ENCODE results near the gene RILPL1. TPM values are rescaled to one million over a fixed set of nuclear protein-coding genes. Genes with fewer than 3 reads are reported as not detected.
"Not testable (repeated sequence)": the region's sequence is repeated elsewhere in the genome, so short reads cannot be mapped to it uniquely, and the experiment has no call there.

RILPL1 gene
- total and polyA plus RNA-seq, 2 donors, result 6.7 to 26.2 TPM

DNA sequence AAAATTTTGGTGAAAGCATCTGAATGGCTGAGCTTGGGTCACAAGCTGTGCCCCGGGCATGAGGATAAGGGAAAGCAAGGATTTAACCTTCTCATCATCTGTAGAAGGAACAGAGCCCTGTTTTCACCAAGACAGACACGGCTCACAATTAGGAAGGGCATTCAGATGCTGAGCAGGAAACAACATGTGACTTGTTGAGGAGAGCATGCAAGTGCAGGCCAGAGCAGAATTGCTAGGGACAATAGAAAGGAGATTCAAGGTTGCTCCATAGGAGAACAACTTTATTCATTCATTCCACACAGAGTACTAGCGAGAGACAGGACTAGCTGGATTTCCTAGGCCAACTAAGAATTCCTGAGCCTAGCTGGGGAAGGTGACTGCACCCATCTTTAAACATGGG lies 14.6 kb upstream of the RILPL1 start:
- DNase-seq (ENCODE audit: extremely low spot score), result no peak
- 60% methylated on average over 3 of the region's 3 CpGs for WGBS

DNA sequence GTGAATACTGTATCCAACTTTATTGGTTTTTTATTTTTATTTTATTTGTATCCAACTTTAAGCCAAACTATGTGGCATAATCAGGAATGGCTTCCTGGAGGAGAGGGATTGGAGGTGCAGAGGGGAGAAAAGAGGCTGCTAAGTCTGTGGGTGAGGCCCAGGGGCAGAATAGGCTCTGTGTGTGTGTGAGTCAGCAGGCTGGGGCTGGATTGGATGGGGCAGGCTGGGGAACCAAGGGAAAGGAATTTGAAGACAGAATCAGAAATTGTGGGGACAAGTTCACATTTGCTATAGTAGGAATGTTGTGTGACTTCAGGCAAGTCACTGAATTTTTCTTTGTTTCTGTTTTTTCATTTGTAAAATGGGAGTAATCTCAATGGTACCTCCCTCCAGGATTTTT lies 12.8 kb upstream of the RILPL1 start:
- no peak overlapping the region for H3K27ac ChIP-seq (ENCODE audit: low read depth)

More for the DNA sequence above, 14.6 kb upstream of the RILPL1 start:
- Histone ChIP-seq H3K36me3 (ENCODE audit: insufficient read depth) (no peaks in the 10 kb centered on the region), H3K27ac (ENCODE audit: low read depth) (no peak overlapping the region), H3K4me1 (ENCODE audit: insufficient read depth) (no peaks in the 10 kb centered on the region), H3K4me3 (ENCODE audit: low read depth, low read length) (no peak overlapping the region)

DNA sequence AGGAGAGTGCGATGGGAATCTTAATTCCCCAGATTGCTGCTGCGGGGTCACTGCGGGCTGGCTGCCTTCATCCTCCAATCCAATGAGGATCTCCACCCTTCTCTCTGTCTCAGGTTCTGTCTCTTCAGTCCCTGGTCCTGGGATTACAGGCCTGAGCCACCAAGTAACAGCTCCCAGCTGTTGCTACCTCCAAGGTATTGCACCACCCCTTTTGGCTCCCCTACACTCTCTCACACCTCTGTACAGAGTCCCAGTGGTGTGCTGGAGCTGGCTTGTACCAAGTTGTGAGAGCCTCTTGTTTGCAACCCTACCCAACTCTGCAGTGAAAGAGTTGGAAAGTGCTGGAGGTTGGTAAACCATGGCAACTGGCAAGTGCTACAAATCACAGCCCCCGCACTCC lies 10.0 kb upstream of the RILPL1 start:
- no peaks in the 10 kb centered on the region for H3K36me3 ChIP-seq (ENCODE audit: insufficient read depth)
- H3K27ac ChIP-seq (ENCODE audit: low read depth), result no peak overlapping the region
- H3K4me3 ChIP-seq (ENCODE audit: low read depth, low read length), result no peak overlapping the region
- no peak for DNase-seq (ENCODE audit: extremely low spot score)
- WGBS, result 81% methylated on average over 4 of the region's 4 CpGs
- H3K4me1 ChIP-seq (ENCODE audit: insufficient read depth), result no peaks in the 10 kb centered on the region

More for the DNA sequence above, 12.8 kb upstream of the RILPL1 start:
- no peaks in the 10 kb centered on the region for H3K36me3 ChIP-seq (ENCODE audit: insufficient read depth)
- DNase-seq (ENCODE audit: extremely low spot score), result no peak
- H3K4me3 ChIP-seq (ENCODE audit: low read depth, low read length), result no peak overlapping the region
- no peaks in the 10 kb centered on the region for H3K4me1 ChIP-seq (ENCODE audit: insufficient read depth)

DNA sequence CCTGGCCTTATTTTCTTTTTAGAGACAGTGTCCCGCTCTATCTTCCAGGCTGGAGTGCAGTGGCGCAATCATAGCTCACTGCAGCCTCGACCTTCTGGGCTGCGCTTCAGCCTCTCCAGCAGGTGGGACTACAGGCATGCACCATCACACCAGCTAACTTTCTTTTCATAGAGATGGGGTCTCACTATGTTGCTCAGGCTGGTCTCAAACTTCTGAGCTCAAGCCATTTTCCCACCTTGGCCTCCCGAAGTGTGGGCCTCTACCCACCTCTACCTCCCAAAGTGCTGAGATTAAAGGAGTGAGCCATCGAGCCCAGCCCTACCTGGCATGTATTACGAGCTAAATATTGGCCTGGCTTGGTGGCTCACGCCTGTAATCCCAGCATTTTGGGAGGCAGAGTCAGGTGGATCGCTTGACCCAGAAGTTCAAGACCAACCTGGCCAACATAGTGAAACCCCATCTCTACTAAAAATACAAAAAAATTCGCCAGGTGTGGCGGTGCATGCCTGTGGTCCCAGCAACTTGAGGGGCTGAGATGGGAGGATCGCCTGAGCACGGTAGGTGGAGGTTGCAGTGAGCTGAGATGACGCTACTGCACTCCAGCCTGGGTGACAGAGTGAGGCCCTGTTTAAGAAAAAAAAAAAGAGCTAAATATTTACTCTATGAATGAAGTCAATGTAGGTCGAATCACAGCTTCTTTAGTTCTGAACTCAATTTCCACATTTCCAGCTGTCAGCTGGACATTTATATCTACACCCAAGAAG lies 7.6 kb upstream of the RILPL1 start:
- Histone ChIP-seq H3K4me1 (ENCODE audit: insufficient read depth) (no peaks in the 10 kb centered on the region), H3K27ac (ENCODE audit: low read depth) (no peak overlapping the region), H3K4me3 (ENCODE audit: low read depth, low read length) (no peak overlapping the region), H3K36me3 (ENCODE audit: insufficient read depth) (no peaks in the 10 kb centered on the region)
- WGBS, result 88% methylated on average over 15 of the region's 15 CpGs
- no peak for DNase-seq (ENCODE audit: extremely low spot score)

DNA sequence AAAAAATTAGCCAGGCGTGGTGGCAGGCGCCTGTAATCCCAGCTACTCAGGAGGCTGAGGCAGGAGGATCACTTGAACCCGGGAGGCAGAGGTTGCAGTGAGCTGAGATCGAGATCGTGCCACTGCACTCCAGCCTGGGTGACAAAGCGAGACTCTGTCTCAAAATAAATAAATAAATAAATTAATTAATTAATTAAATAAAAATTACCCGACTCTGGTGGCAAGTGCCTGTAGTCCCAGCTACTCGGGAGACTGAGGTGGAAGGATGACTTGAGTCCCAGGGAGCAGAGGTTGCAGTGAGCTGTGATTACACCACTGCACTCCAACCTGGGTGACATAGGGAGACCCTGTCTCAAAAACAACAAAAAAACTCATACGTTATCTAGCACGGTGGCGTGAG lies 2.4 kb upstream of the RILPL1 start:
- H3K4me1 ChIP-seq (ENCODE audit: insufficient read depth); H3K4me3 ChIP-seq (ENCODE audit: low read depth, low read length); H3K27ac ChIP-seq (ENCODE audit: low read depth); DNase-seq (ENCODE audit: extremely low spot score); H3K36me3 ChIP-seq (ENCODE audit: insufficient read depth): not testable (repeated sequence)
- WGBS, result 76% methylated on average over 11 of the region's 11 CpGs

DNA sequence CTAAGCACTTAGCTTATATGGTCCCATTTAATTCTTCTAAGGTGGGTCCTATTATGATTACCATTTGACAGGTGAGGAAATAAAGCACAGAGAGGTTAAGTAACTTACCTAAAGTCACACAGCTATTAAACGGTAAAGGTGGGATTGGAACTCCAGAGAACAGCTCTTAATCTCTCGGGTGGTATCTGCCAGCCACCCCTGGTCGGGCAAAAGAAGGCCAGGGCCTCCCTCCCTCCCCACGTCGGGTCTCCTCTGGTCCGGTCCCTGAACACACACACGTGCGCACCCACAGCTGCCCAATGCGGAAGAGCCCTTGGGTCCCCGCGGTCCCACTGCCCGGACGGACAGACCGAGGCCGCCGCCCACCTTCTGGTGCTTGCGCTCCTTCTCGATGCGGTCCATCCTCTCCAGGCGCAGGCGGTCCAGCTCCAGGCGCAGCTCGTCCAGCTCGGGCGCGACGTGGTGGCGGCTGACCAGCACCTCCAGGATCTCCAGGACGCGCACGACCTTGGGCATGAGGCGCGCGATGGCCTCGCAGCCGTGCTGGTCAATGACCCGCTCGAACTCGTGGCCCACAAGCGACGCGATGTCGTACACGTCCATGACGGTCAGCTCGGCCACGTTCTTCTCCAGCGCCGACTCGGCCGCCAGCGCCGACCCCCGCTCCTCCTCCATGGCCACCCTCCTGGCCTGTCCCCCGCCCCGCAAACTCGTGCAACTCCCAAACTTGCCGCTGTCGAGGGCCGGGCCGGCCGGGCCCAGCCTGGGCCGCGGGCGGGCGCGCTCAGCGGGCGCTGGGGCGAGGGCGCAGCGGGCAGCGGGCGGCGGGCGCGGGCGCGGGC lies 490 bp downstream of the RILPL1 start:
- WGBS, result 1% methylated on average over 79 of the region's 79 CpGs
- no peak for DNase-seq (ENCODE audit: extremely low spot score)
- Histone ChIP-seq H3K4me1 (ENCODE audit: insufficient read depth) (no peaks in the 10 kb centered on the region), H3K27ac (ENCODE audit: low read depth) (peak overlapping the region; percentile 25), H3K4me3 (ENCODE audit: low read depth, low read length) (peak overlapping the region; percentile 95), H3K36me3 (ENCODE audit: insufficient read depth) (no peaks in the 10 kb centered on the region)

DNA sequence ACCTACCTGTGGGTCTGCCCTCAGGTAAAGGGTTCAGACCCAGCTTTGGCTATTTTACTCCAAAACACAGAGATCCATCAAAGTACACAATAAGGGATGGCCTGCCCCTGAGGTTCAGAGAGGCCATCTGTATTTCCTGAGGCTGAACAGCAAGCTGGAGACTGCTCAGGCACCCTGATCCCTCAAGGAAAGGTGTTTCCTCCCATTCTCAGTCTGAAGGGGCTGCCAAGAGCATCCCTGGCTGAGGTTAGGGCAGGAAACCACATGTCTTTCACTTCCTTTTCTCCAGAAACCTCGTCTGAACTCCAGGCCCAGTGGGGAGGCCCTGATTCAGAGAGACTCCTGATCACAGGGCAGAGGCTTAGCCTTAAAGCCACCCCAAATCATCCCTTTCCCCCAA lies 1.5 kb downstream of the RILPL1 start:
- no peaks in the 10 kb centered on the region for H3K4me1 ChIP-seq (ENCODE audit: insufficient read depth)
- WGBS, result 16% methylated on average over 1 of the region's 1 CpG
- no peaks in the 10 kb centered on the region for H3K36me3 ChIP-seq (ENCODE audit: insufficient read depth)
- H3K4me3 ChIP-seq (ENCODE audit: low read depth, low read length), result no peak overlapping the region
- H3K27ac ChIP-seq (ENCODE audit: low read depth), result no peak overlapping the region
- no peak for DNase-seq (ENCODE audit: extremely low spot score)

DNA sequence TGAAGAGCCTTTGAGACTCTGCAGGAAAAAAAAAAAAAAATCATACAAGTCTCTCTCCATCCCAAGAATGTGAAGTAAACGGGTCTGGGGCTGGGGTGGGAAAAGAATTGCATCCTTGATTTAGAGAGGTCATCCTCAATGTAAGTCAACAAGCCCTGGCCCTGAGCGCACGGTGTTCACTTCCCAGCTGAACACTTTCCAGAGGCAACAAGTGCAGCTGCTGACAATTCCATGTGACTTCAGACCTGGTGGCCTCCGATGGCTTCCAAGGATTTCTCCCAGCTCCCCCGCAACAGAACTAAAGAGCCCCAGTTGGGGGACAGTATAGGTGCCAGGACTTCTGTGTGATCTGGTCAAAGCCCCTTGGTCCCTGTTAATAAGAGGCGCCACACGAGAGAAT lies 2.4 kb downstream of the RILPL1 start:
- H3K4me1 ChIP-seq (ENCODE audit: insufficient read depth), result no peaks in the 10 kb centered on the region
- H3K4me3 ChIP-seq (ENCODE audit: low read depth, low read length), result no peak overlapping the region
- H3K36me3 ChIP-seq (ENCODE audit: insufficient read depth), result no peaks in the 10 kb centered on the region
- no peak for DNase-seq (ENCODE audit: extremely low spot score)
- H3K27ac ChIP-seq (ENCODE audit: low read depth), result no peak overlapping the region
- WGBS, result 64% methylated on average over 7 of the region's 7 CpGs

DNA sequence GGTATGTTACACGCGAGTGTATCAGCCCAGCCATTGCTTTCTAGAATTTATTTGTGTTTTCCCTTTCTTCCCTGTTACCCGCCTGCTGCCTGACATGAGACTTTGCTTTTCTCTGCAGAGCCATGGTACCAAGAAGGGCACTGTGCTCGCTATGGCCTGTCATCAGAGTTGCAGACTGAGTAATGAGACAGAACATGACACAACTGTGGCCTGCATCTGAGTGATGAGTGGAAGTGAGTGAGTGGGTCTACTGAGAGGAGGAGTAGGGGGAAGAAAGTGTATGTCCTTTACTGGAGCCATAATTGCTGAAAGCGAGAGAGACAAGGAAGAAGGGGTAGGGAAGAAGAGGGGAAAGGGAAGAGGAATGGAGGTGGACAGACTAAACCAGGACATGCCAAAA lies 2.9 kb downstream of the RILPL1 start:
- H3K36me3 ChIP-seq (ENCODE audit: insufficient read depth), result no peaks in the 10 kb centered on the region
- 85% methylated on average over 5 of the region's 5 CpGs for WGBS
- H3K27ac ChIP-seq (ENCODE audit: low read depth), result no peak overlapping the region
- no peak overlapping the region for H3K4me3 ChIP-seq (ENCODE audit: low read depth, low read length)
- no peaks in the 10 kb centered on the region for H3K4me1 ChIP-seq (ENCODE audit: insufficient read depth)
- DNase-seq (ENCODE audit: extremely low spot score), result no peak

DNA sequence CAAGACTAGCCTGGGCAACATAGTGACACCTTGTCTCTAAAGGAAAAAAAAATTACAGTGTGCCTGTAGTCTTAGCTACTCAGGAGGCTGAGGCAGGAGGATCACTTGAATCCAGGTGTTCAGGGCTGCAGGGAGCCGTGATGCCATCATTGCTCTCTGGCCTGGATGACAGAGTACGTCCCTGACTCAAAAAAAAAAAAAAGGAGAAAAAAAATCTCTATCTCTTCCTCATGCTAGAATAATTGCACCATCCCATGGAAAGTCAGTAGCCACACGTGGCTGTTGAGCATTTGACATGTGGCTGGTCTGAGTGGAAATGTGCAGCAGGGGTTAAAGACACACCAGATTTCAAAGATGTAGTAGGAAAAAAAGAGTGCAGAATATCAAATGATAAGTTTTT lies 3.8 kb downstream of the RILPL1 start:
- Histone ChIP-seq H3K4me3 (ENCODE audit: low read depth, low read length) (no peak overlapping the region), H3K36me3 (ENCODE audit: insufficient read depth) (no peaks in the 10 kb centered on the region), H3K27ac (ENCODE audit: low read depth) (no peak overlapping the region), H3K4me1 (ENCODE audit: insufficient read depth) (no peaks in the 10 kb centered on the region)
- no peak for DNase-seq (ENCODE audit: extremely low spot score)
- 70% methylated on average over 3 of the region's 3 CpGs for WGBS

DNA sequence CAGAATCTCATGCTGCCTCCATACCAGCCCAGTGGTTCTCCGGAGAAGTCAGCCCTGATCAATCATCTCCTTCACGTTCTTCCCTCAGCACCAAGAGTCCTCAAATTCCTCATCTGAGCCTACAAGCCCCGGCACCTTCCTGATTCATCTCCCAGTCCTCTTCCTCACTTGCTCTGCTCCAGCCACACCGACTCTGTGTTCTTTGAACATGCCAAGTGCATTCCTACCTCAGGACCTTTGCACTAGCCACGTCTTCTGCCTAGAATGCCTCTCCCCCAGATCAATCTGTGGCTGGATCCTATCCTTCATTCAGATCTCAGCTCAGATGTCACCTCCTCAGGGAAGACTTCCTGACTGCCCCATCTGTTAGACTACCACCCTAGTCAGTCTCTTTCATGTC lies 4.7 kb downstream of the RILPL1 start:
- 96% methylated on average over 5 of the region's 5 CpGs for WGBS
- no peak for DNase-seq (ENCODE audit: extremely low spot score)
- H3K36me3 ChIP-seq (ENCODE audit: insufficient read depth), result no peaks in the 10 kb centered on the region
- H3K4me3 ChIP-seq (ENCODE audit: low read depth, low read length), result no peak overlapping the region
- H3K27ac ChIP-seq (ENCODE audit: low read depth), result no peak overlapping the region
- H3K4me1 ChIP-seq (ENCODE audit: insufficient read depth), result no peaks in the 10 kb centered on the region

DNA sequence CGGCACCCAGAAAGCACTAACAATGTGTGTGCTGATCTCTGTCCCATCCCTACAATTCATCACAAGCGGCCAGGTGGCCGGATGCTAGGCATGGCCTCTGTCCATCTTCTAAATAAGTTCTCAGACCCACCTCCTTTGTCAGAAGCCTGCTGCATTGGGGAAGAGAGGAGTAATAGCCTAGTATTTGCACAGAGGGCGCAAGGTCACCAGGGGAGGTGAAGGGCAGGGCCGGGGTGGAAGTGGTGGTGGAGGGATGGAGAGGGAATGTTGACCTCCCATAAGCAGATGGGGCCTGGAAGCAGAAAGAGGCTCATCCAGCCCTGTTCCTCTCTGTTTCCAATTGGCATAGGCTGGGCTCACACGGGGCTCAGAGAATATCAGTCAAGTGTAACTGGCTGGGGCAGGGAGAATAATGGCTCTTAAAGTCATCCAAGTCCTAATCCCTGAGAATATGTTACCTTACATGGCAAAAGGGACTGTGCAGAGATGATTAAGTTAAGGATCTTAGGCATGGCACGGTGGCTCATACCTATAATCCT lies 6.9 kb downstream of the RILPL1 start:
- no peak overlapping the region for H3K4me3 ChIP-seq (ENCODE audit: low read depth, low read length)
- no peaks in the 10 kb centered on the region for H3K36me3 ChIP-seq (ENCODE audit: insufficient read depth)
- H3K4me1 ChIP-seq (ENCODE audit: insufficient read depth), result no peaks in the 10 kb centered on the region
- H3K27ac ChIP-seq (ENCODE audit: low read depth), result no peak overlapping the region
- 74% methylated on average over 7 of the region's 7 CpGs for WGBS
- DNase-seq (ENCODE audit: extremely low spot score), result no peak

DNA sequence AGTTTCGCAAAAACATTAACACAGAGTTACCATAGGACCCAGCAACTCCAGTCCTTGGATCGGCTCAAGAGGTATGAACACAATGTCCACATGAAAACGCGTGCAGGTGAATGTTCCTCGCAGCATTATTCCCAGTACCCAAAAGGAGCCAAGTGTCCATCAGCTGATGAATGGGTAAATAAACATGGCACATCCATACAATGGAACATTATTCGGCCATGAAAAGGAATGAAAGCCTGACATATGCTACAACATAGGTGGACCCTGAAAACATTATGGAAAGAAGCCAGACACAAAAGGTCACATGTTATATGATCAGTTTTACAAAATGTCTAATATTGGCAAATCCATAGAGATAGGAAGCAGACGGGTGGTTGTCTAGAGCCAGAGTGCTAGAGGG lies 9.1 kb downstream of the RILPL1 start:
- no peaks in the 10 kb centered on the region for H3K4me1 ChIP-seq (ENCODE audit: insufficient read depth)
- H3K36me3 ChIP-seq (ENCODE audit: insufficient read depth), result no peaks in the 10 kb centered on the region
- 99% methylated on average over 7 of the region's 7 CpGs for WGBS
- no peak overlapping the region for H3K4me3 ChIP-seq (ENCODE audit: low read depth, low read length)
- no peak for DNase-seq (ENCODE audit: extremely low spot score)
- H3K27ac ChIP-seq (ENCODE audit: low read depth), result no peak overlapping the region

DNA sequence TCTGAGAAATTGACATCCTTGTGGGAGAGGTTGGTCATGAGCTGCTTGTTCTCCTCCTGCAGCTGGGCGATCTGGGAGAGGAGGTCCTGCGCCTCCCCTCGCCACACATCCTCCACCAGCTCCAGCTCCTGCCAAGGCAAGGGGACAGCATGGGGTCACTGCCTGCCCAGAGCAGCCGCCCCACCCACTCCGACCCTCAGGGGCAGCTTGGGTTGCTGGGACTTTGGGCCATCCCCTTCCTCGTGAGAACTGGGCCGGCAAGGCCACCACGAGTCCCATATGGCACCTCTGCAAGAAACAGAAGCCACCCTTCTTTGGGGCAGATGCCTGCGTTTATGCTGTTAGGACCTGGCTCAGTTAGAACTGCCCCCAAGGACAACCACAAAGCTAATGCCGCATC lies 10.0 kb downstream of the RILPL1 start:
- no peak for DNase-seq (ENCODE audit: extremely low spot score)
- Histone ChIP-seq H3K4me1 (ENCODE audit: insufficient read depth) (no peaks in the 10 kb centered on the region), H3K4me3 (ENCODE audit: low read depth, low read length) (no peak overlapping the region), H3K36me3 (ENCODE audit: insufficient read depth) (no peaks in the 10 kb centered on the region), H3K27ac (ENCODE audit: low read depth) (no peak overlapping the region)
- whole genome bisulfite sequencing, result 86% methylated on average over 10 of the region's 10 CpGs

Measured in urinary bladder (tissue), 4 donors.